Thyroid gland (tissue), 4 donors: ENCODE measurements around the gene RAB40AL. TPM values are rescaled to one million over a fixed set of nuclear protein-coding genes. Genes with fewer than 3 reads are reported as not detected.
"Not testable (repeated sequence)": the region's sequence is repeated elsewhere in the genome, so short reads cannot be mapped to it uniquely, and the experiment has no call there.

ENCODE experiments used
- DNase-seq, 2 donors: peaks; one replicate each; pipeline ENCODE4 v3.0.0-alpha.2; 2019
- H3K27ac ChIP-seq, 3 donors: fragments of 200-600 bp; sonication (generic); 1 replicate in 2 of 3; 2 replicates in 1 of 3; pipeline ENCODE4 v1.5.1; 2016 to 2019; ENCODE audit warnings: mild to moderate bottlenecking in 1 of 3, moderate library complexity in 1 of 3
- H3K27me3 ChIP-seq: fragments of 200-600 bp; sonication (generic); one replicate; pipeline ENCODE4 v1.5.1; 2019
- H3K36me3 ChIP-seq, 2 donors: fragments of 200-600 bp; sonication (generic); one replicate each; pipeline ENCODE4 v1.5.1; 2016 to 2019
- H3K4me1 ChIP-seq, 2 donors: fragments of 200-600 bp; sonication (generic); one replicate each; pipeline ENCODE4 v1.5.1; 2017 to 2019
- H3K4me3 ChIP-seq, 3 donors: fragments of 200-600 bp; sonication (generic); replicated peaks in 1 of 3; 1 replicate in 2 of 3; 2 replicates in 1 of 3; pipeline ENCODE4 v1.5.1; 2016; ENCODE audit warnings: mild to moderate bottlenecking in 1 of 3
- H3K9me3 ChIP-seq: fragments of 200-600 bp; sonication (generic); one replicate; pipeline ENCODE4 v1.5.1; 2017
- POLR2A ChIP-seq, 2 donors: fragments of 450-650 bp; IDR thresholded peaks; one replicate each; pipeline ENCODE4 v1.6.1; 2017; ENCODE audit warnings: antibody characterized with exemption in 2 of 2, mild to moderate bottlenecking in 2 of 2, moderate library complexity in 1 of 2
- WGBS, 2 donors: methylation state at CpG; one replicate each; pipeline ENCODE4 v1.1.5; 2017; 5-methylcytosine and 5-hydroxymethylcytosine counted together
- intact Hi-C: fragments of 100-400 bp; cut with DNase I; formaldehyde crosslinking; loops from one replicate; pipeline ENCODE4 v1.15.1; 2023
- total RNA-seq, 4 donors: library from RNA; depleted of rRNA; stranded (reverse); fragments of >200 nt; gene quantifications; one replicate each; pipeline ENCODE4 v1.2.3, GENCODE V29; 2016
- TF ChIP-seq, protein P1 (sequence below), 6 experiments: fragments of 200-600 bp in 3 of 6; fragments of 450-650 bp in 3 of 6; sonication (generic) in 3 of 6; IDR thresholded peaks; one replicate each; pipeline ENCODE4 v1.5.1; 2016 to 2019; ENCODE audit warnings: antibody characterized with exemption in 6 of 6, mild to moderate bottlenecking in 2 of 6, inconsistent platforms in 1 of 6, moderate library complexity in 1 of 6

Gene RAB40AL
- total RNA-seq, 4 donors from 2014 or later: 3.9 to 5.6 (median 4.8) TPM

DNA sequence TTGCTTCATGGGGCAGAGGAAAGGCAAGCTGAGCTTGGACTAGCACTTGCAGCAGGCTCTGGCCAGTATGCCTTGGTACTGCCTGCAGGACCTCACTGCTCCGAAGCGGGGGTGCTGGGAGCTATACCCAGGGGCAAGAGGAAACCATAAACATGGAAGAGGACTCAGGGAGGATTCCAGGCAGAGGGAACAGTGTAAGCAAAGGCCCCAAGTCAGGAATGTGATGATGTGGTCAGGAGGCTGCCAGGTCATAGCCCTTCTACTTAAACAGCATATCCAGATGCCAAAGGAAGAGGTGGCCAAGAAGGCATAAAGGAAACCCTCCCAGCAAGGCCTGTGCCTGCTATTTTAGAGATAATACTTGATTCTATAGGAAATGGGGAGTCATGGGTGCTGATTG, 31.1 kb downstream of the RAB40AL start:
- Histone ChIP-seq H3K36me3 (no peaks in the 10 kb centered on the region), H3K4me3 (no peak overlapping the region), H3K9me3 (no peaks in the 10 kb centered on the region), H3K27me3 (no peaks in the 10 kb centered on the region), H3K4me1 (no peaks in the 10 kb centered on the region), H3K27ac (no peak overlapping the region)
- intact Hi-C loops: no loop called here
- no peak for TF ChIP-seq POLR2A (IDR thresholded peaks at IDR 0.05)
- TF ChIP-seq, protein P1, sequence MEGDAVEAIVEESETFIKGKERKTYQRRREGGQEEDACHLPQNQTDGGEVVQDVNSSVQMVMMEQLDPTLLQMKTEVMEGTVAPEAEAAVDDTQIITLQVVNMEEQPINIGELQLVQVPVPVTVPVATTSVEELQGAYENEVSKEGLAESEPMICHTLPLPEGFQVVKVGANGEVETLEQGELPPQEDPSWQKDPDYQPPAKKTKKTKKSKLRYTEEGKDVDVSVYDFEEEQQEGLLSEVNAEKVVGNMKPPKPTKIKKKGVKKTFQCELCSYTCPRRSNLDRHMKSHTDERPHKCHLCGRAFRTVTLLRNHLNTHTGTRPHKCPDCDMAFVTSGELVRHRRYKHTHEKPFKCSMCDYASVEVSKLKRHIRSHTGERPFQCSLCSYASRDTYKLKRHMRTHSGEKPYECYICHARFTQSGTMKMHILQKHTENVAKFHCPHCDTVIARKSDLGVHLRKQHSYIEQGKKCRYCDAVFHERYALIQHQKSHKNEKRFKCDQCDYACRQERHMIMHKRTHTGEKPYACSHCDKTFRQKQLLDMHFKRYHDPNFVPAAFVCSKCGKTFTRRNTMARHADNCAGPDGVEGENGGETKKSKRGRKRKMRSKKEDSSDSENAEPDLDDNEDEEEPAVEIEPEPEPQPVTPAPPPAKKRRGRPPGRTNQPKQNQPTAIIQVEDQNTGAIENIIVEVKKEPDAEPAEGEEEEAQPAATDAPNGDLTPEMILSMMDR (IDR thresholded peaks at IDR 0.05): no peak
- WGBS, 2 donors: 96 to 100% methylated on average over 2 of the region's 2 CpGs
- no peak for DNase-seq

DNA sequence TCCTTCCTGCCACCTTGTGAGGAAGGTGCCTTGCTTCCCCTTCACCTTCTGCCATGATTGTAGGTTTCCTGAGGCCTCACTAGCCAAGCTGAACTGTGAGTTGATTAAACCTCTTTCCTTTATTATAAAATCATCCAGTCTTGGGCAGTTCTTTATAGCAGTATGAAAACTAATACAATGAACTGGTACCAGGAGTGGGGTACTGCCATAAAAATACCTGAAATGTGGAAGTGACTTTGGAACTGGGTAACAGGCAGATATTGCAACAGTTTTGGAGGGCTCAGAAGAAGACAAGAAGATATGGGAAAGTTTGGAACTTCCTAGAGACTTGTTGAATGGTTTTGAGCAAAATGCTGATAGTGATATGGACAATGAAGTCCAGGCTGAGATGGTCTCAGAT, 34.5 kb downstream of the RAB40AL start:
- H3K27ac ChIP-seq, H3K4me1 ChIP-seq, H3K9me3 ChIP-seq, H3K4me3 ChIP-seq, DNase-seq, H3K36me3 ChIP-seq, intact Hi-C loops, H3K27me3 ChIP-seq: not testable (repeated sequence)

DNA sequence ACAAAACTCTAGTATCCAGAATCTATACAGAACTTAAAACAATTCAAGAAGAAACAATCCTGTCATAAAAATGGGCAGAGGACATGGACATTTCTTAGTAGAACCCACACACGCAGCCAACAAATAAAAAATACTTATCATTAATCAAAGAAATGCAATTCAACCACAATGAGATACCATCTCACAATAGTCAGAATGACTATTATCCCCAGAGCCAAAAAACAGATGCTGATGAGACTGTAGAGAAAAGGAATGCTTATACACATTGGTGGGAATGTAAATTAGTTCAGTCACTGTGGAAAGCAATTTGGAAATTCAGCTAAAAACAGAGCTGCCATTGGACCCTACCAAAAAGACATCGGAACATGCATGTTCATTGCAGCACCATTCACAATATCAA, 37.9 kb downstream of the RAB40AL start:
- WGBS, 2 donors: 96 to 97% methylated on average over 2 of the region's 2 CpGs
- no peak for TF ChIP-seq POLR2A (IDR thresholded peaks at IDR 0.05)
- TF ChIP-seq, protein P1 (IDR thresholded peaks at IDR 0.05): no peak

DNA sequence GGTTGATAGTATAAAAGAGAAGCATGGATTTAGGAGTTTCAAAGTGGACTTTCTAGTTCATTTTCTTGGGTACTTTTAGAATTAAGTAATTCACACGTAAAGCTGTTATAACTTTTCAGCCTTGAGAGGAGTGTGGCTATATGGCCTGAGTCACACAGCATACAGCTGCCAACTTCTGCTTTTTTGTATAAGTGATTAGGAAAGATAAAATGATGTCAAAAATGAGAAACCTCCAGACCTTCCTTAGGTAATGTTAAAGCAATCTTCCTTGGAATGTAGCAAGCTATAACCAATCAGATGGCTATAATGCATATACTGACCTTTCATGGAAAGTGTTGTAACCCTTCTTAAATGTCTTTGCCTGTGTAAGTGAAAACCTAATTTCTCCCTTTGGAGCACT, 39.2 kb downstream of the RAB40AL start:
- Histone ChIP-seq H3K9me3 (no peaks in the 10 kb centered on the region), H3K27ac (no peak overlapping the region), H3K36me3 (no peaks in the 10 kb centered on the region), H3K27me3 (no peaks in the 10 kb centered on the region), H3K4me3 (no peak overlapping the region), H3K4me1 (no peaks in the 10 kb centered on the region)
- no peak for DNase-seq
- intact Hi-C loops: no loop called here
- TF ChIP-seq, protein P1 (IDR thresholded peaks at IDR 0.05): no peak
- TF ChIP-seq POLR2A (IDR thresholded peaks at IDR 0.05): no peak
- WGBS, 2 donors: 73 to 100% methylated on average over 1 of the region's 1 CpG

More for the DNA sequence above, 37.9 kb downstream of the RAB40AL start:
- DNase-seq: no peak
- H3K27me3 ChIP-seq: no peaks in the 10 kb centered on the region
- H3K4me1 ChIP-seq: no peaks in the 10 kb centered on the region
- no peaks in the 10 kb centered on the region for H3K9me3 ChIP-seq
- no peak overlapping the region for H3K4me3 ChIP-seq
- intact Hi-C loops: no loop called here
- no peak overlapping the region for H3K27ac ChIP-seq
- H3K36me3 ChIP-seq: no peaks in the 10 kb centered on the region

DNA sequence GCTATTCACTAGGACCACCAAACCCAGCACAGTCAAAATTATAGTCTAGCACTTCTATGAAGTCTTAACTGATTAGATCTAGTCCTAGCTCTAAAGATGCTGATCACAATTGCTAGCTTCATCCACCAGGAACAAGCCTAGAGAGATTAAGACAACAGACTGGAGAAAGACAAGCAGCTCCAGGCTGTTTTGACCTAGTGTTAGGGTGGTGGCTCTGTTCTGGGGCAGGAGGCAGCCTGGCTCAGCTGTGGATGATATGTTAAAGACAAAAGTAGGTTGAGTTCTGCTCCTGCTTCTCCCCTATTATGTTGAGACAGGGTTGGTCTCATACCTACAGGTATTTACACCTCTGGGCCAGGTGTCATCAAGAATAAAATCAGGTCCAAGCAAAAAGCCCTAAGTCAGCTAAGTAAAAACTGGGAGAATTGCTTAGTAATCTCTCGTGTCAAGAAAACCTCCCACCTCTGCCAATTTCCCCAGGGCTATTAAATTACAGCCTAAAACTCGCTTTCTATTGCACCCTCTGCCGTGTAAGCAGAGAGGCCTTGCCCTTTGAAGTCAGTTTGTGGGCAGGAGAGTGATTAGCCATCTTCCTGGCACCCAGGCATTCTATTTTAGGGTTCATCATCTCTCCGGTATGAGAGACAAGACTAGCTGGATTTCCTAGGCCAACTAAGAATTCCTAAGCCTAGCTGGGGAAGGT, 39.9 kb downstream of the RAB40AL start:
- DNase-seq: no peak
- Histone ChIP-seq H3K4me3 (no peak overlapping the region), H3K36me3 (no peaks in the 10 kb centered on the region), H3K9me3 (no peaks in the 10 kb centered on the region), H3K27me3 (no peaks in the 10 kb centered on the region), H3K4me1 (no peaks in the 10 kb centered on the region), H3K27ac (no peak overlapping the region)
- no peak for TF ChIP-seq POLR2A (IDR thresholded peaks at IDR 0.05)
- TF ChIP-seq, protein P1 (IDR thresholded peaks at IDR 0.05): no peak
- 56 to 72% methylated on average over 4 of the region's 4 CpGs for WGBS, 2 donors
- intact Hi-C loops: no loop called here
